ENCODE results near the gene CYP2C8.

- TF ChIP-seq, protein P1, sequence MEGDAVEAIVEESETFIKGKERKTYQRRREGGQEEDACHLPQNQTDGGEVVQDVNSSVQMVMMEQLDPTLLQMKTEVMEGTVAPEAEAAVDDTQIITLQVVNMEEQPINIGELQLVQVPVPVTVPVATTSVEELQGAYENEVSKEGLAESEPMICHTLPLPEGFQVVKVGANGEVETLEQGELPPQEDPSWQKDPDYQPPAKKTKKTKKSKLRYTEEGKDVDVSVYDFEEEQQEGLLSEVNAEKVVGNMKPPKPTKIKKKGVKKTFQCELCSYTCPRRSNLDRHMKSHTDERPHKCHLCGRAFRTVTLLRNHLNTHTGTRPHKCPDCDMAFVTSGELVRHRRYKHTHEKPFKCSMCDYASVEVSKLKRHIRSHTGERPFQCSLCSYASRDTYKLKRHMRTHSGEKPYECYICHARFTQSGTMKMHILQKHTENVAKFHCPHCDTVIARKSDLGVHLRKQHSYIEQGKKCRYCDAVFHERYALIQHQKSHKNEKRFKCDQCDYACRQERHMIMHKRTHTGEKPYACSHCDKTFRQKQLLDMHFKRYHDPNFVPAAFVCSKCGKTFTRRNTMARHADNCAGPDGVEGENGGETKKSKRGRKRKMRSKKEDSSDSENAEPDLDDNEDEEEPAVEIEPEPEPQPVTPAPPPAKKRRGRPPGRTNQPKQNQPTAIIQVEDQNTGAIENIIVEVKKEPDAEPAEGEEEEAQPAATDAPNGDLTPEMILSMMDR (conservative IDR thresholded peaks at IDR 0.05; ENCODE audit: low read depth in 2 of 2) = no peak
- TF ChIP-seq POLR2AphosphoS5 (IDR thresholded peaks at IDR 0.05; ENCODE audit: low read depth) (no peak), STAT1 (IDR thresholded peaks at IDR 0.05; ENCODE audit: unreplicated experiment) (no peak), EZH2phosphoT487 (IDR thresholded peaks at IDR 0.05; ENCODE audit: unreplicated experiment) (no peak), EZH2 (IDR thresholded peaks at IDR 0.05; ENCODE audit: low read depth, unreplicated experiment) (no peak), REST (IDR thresholded peaks at IDR 0.05; ENCODE audit: unreplicated experiment) (no peak), ZNF114 (CRISPR knock-in tag; IDR thresholded peaks at IDR 0.05) (no peak), NANOG (IDR thresholded peaks at IDR 0.05; ENCODE audit: borderline replicate concordance) (no peak), CREB1 (CRISPR knock-in tag; IDR thresholded peaks at IDR 0.05; ENCODE audit: low read depth) (no peak)
Observed at GRCh38 chr10:94991243-94991888, 77.9 kb downstream of the CYP2C8 start.
